K562 (cell line): ENCODE measurements around the gene C14orf180. TPM values are rescaled to one million over a fixed set of nuclear protein-coding genes. Genes with fewer than 3 reads are reported as not detected.

Experiments used
- CHD7 ChIP-seq: fragments of 200-600 bp; sonication (generic); IDR thresholded peaks from one replicate; pipeline ENCODE4 v1.6.1; 2012; ENCODE audit warnings: mild to moderate bottlenecking, low read depth, low read length, inconsistent platforms
- MECOM ChIP-seq: fragments of 250-450 bp; sonication (Bioruptor Pico); IDR thresholded peaks from 2 replicates; pipeline ENCODE4 v1.8.0; 2022; ENCODE audit warnings: inconsistent platforms
- SMARCB1 ChIP-seq: IDR thresholded peaks from 2 replicates; pipeline ENCODE4 v1.6.1; 2011; ENCODE audit warnings: improper control_type of control experiment, low read depth; ENCODE audit not compliant: insufficient read length
- THRB ChIP-seq: fragments of 450-650 bp; formaldehyde crosslinking; conservative IDR thresholded peaks from 2 replicates; pipeline ENCODE4 v1.4.0; 2022; ENCODE audit warnings: mild to moderate bottlenecking, missing genetic modification characterization
- XRCC4 ChIP-seq: IDR thresholded peaks from one replicate; pipeline ENCODE4 v1.6.1; 2011; ENCODE audit not compliant: insufficient read depth, insufficient read length; ENCODE audit errors: extremely low read depth
- ZNF140 ChIP-seq: fragments of 250-450 bp; sonication (Bioruptor Pico); IDR thresholded peaks from 2 replicates; pipeline ENCODE4 v1.8.0; 2021; ENCODE audit warnings: moderate library complexity, mild to moderate bottlenecking, inconsistent platforms
- ZNF282 ChIP-seq: sonication (generic); formaldehyde crosslinking; IDR thresholded peaks from 2 replicates; pipeline ENCODE4 v1.8.1; 2023; ENCODE audit warnings: missing genetic modification reagents
- ZNF785 ChIP-seq: fragments of 250-450 bp; sonication (Bioruptor Pico); IDR thresholded peaks from 2 replicates; pipeline ENCODE4 v1.4.0; 2020; ENCODE audit warnings: mild to moderate bottlenecking
- polyA plus RNA-seq, 8 experiments: library from polyadenylated mRNA; depleted of rRNA in 4 of 8; stranded (reverse) in 5 of 8; unstranded in 3 of 8; fragments of >200 nt; fragmentation: Nextera tagmentation in 2 of 8; fragmentation: Illumina TruSeq in 1 of 8; extraction: Ambion mirVana in 2 of 8; extraction: Trizol in 1 of 8; gene quantifications; 2 replicates each; pipeline versions ENCODE4 v1.2.1 to v1.2.3, GENCODE V29; 2011 to 2014; ENCODE audit warnings: inconsistent platforms in 1 of 8, missing spikeins in 1 of 8
- total RNA-seq, 7 experiments: library from RNA; depleted of rRNA in 6 of 7; stranded (reverse); fragments of >200 nt in 6 of 7; fragmentation: Illumina TruSeq in 2 of 7; extraction: Trizol in 2 of 7; gene quantifications; 2 replicates each; pipeline versions ENCODE4 v1.2.1 to v1.2.3, GENCODE V29; 2011 to 2021; ENCODE audit warnings: low replicate concordance in 1 of 7
- TF ChIP-seq, protein P1 (sequence below), 2 experiments: IDR thresholded peaks in 1 of 2; conservative IDR thresholded peaks in 1 of 2; 2 replicates each; pipeline ENCODE4 v1.6.1; 2016; ENCODE audit warnings: low read depth in 2 of 2, mild to moderate bottlenecking in 1 of 2, missing compliant biosample characterization in 1 of 2, missing genetic modification characterization in 1 of 2, moderate library complexity in 1 of 2

The C14orf180 gene
- total and polyA plus RNA-seq, 9 of the 15 experiments (the other 6 are each of a cell fraction or from before 2014, with no cell fraction given): not detected

GRCh38 chr14:104634138-104634760, 54.7 kb downstream of the C14orf180 start (continued):
- TF ChIP-seq CHD7: no peak
- no peak for TF ChIP-seq MECOM
- TF ChIP-seq THRB (CRISPR knock-in tag): no peak
- no peak for TF ChIP-seq XRCC4
- TF ChIP-seq ZNF785: no peak
- no peak for TF ChIP-seq ZNF282 (CRISPR knock-in tag)
- no peak for TF ChIP-seq ZNF140 (CRISPR knock-in tag)
- TF ChIP-seq, protein P1, sequence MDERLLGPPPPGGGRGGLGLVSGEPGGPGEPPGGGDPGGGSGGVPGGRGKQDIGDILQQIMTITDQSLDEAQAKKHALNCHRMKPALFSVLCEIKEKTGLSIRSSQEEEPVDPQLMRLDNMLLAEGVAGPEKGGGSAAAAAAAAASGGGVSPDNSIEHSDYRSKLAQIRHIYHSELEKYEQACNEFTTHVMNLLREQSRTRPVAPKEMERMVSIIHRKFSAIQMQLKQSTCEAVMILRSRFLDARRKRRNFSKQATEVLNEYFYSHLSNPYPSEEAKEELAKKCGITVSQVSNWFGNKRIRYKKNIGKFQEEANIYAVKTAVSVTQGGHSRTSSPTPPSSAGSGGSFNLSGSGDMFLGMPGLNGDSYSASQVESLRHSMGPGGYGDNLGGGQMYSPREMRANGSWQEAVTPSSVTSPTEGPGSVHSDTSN (CRISPR knock-in tag; IDR thresholded peaks at IDR 0.05; ENCODE audit: low read depth): no peak
- TF ChIP-seq, protein P1 (tag; conservative IDR thresholded peaks at IDR 0.05; ENCODE audit: low read depth): no peak
- TF ChIP-seq SMARCB1: no peak
